Muscle layer of colon (tissue), 2 donors: ENCODE results near the gene KCNJ6.

Source experiments
- H3K27ac ChIP-seq: one replicate; pipeline ENCODE4 v1.7.0; 2013; ENCODE audit warnings: low read depth, mild to moderate bottlenecking, low read length, moderate library complexity
- H3K27me3 ChIP-seq, 2 donors: one replicate each; pipeline ENCODE4 v1.7.0; 2013; ENCODE audit warnings: low read length in 2 of 2, mild to moderate bottlenecking in 2 of 2; ENCODE audit not compliant: insufficient read depth in 2 of 2, control insufficient read depth in 1 of 2
- H3K36me3 ChIP-seq: one replicate; pipeline ENCODE4 v1.7.0; 2013; ENCODE audit warnings: mild to moderate bottlenecking, low read length; ENCODE audit not compliant: insufficient read depth
- H3K4me1 ChIP-seq: one replicate; pipeline ENCODE4 v1.7.0; 2013; ENCODE audit warnings: mild to moderate bottlenecking, low read length; ENCODE audit not compliant: insufficient read depth
- H3K4me3 ChIP-seq, 2 donors: one replicate each; pipeline ENCODE4 v1.7.0; 2013; ENCODE audit warnings: low read length in 2 of 2, low read depth in 1 of 2, mild to moderate bottlenecking in 1 of 2, moderate library complexity in 1 of 2
- H3K9ac ChIP-seq: one replicate; pipeline ENCODE4 v1.7.0; 2013; ENCODE audit warnings: low read length
- H3K9me3 ChIP-seq: one replicate; pipeline ENCODE4 v1.7.0; 2013; ENCODE audit warnings: mild to moderate bottlenecking, low read length
- donor health status: abdominal sarcoma.
- donor health status: Adenocarcinoma of cecum.

Gene KCNJ6

GRCh38 chr21:37916310-37917051 lies at the start of gene KCNJ6:
Gene KCNJ6 (minus strand): TSS chr21:37916457. CDS start chr21:37840682, 75,775 bp downstream.
- Histone ChIP-seq H3K4me3 (no peak within 1 kb of the TSS), H3K36me3 (no peaks in the 10 kb centered on the region), H3K4me1 (peaks cover 4% of the 10 kb centered on the region), H3K9me3 (no peaks in the 10 kb centered on the region), H3K9ac (no peak within 1 kb of the TSS), H3K27ac (no peak within 1 kb of the TSS), H3K27me3 (peaks cover 25 to 42% of the 10 kb centered on the region in 2 donors)

GRCh38 chr21:37965088-37965805 lies 49.0 kb upstream of the KCNJ6 start:
- H3K4me1 ChIP-seq, result no peaks in the 10 kb centered on the region
- H3K4me3 ChIP-seq, result no peak overlapping the region
- no peak overlapping the region for H3K9ac ChIP-seq
- H3K27me3 ChIP-seq, result peaks cover 0 to 5% of the 10 kb centered on the region in 2 donors
- H3K27ac ChIP-seq, result no peak overlapping the region
- H3K36me3 ChIP-seq, result no peaks in the 10 kb centered on the region
- no peaks in the 10 kb centered on the region for H3K9me3 ChIP-seq

GRCh38 chr21:37958537-37958936 lies 42.3 kb upstream of the KCNJ6 start:
- H3K27ac ChIP-seq, result no peak overlapping the region
- H3K9ac ChIP-seq, result no peak overlapping the region
- no peaks in the 10 kb centered on the region for H3K9me3 ChIP-seq
- H3K4me3 ChIP-seq, result no peak overlapping the region
- H3K27me3 ChIP-seq, result no peaks in the 10 kb centered on the region
- no peaks in the 10 kb centered on the region for H3K36me3 ChIP-seq
- H3K4me1 ChIP-seq, result no peaks in the 10 kb centered on the region

GRCh38 chr21:37956772-37957171 lies 40.5 kb upstream of the KCNJ6 start:
- Histone ChIP-seq H3K27ac (no peak overlapping the region), H3K4me3 (no peak overlapping the region), H3K27me3 (no peaks in the 10 kb centered on the region), H3K9ac (no peak overlapping the region), H3K4me1 (no peaks in the 10 kb centered on the region), H3K9me3 (no peaks in the 10 kb centered on the region), H3K36me3 (no peaks in the 10 kb centered on the region)

- no peaks in the 10 kb centered on the region for H3K4me1 ChIP-seq
- no peak overlapping the region for H3K27ac ChIP-seq
- no peaks in the 10 kb centered on the region for H3K36me3 ChIP-seq
- H3K9me3 ChIP-seq, result no peaks in the 10 kb centered on the region
- H3K27me3 ChIP-seq, result no peaks in the 10 kb centered on the region
- H3K9ac ChIP-seq, result no peak overlapping the region
- no peak overlapping the region for H3K4me3 ChIP-seq
Observed at GRCh38 chr21:37945036-37945435, 28.8 kb upstream of the KCNJ6 start.

GRCh38 chr21:37944496-37944895 lies 28.2 kb upstream of the KCNJ6 start:
- no peaks in the 10 kb centered on the region for H3K4me1 ChIP-seq
- H3K27me3 ChIP-seq, result no peaks in the 10 kb centered on the region
- no peak overlapping the region for H3K4me3 ChIP-seq
- H3K9me3 ChIP-seq, result no peaks in the 10 kb centered on the region
- no peaks in the 10 kb centered on the region for H3K36me3 ChIP-seq
- no peak overlapping the region for H3K9ac ChIP-seq
- H3K27ac ChIP-seq, result no peak overlapping the region

- Histone ChIP-seq H3K9ac (no peak overlapping the region), H3K4me1 (no peaks in the 10 kb centered on the region), H3K4me3 (no peak overlapping the region), H3K9me3 (no peaks in the 10 kb centered on the region), H3K36me3 (no peaks in the 10 kb centered on the region), H3K27me3 (no peaks in the 10 kb centered on the region), H3K27ac (no peak overlapping the region)
Observed at GRCh38 chr21:37940691-37941090, 24.4 kb upstream of the KCNJ6 start.

- no peak overlapping the region for H3K4me3 ChIP-seq
- H3K27me3 ChIP-seq, result no peaks in the 10 kb centered on the region
- no peaks in the 10 kb centered on the region for H3K36me3 ChIP-seq
- no peaks in the 10 kb centered on the region for H3K9me3 ChIP-seq
- no peak overlapping the region for H3K27ac ChIP-seq
- no peak overlapping the region for H3K9ac ChIP-seq
- H3K4me1 ChIP-seq, result no peaks in the 10 kb centered on the region
Observed at GRCh38 chr21:37939838-37940237, 23.6 kb upstream of the KCNJ6 start.

GRCh38 chr21:37939251-37939650 lies 23.0 kb upstream of the KCNJ6 start:
- no peaks in the 10 kb centered on the region for H3K9me3 ChIP-seq
- H3K4me3 ChIP-seq, result no peak overlapping the region
- H3K27me3 ChIP-seq, result no peaks in the 10 kb centered on the region
- no peak overlapping the region for H3K9ac ChIP-seq
- H3K27ac ChIP-seq, result no peak overlapping the region
- no peaks in the 10 kb centered on the region for H3K4me1 ChIP-seq
- H3K36me3 ChIP-seq, result no peaks in the 10 kb centered on the region

GRCh38 chr21:37937668-37938067 lies 21.4 kb upstream of the KCNJ6 start:
- Histone ChIP-seq H3K27me3 (no peaks in the 10 kb centered on the region), H3K4me1 (no peaks in the 10 kb centered on the region), H3K27ac (no peak overlapping the region), H3K9ac (no peak overlapping the region), H3K9me3 (no peaks in the 10 kb centered on the region), H3K36me3 (no peaks in the 10 kb centered on the region), H3K4me3 (no peak overlapping the region)

GRCh38 chr21:37936010-37936785 lies 19.9 kb upstream of the KCNJ6 start:
- H3K4me3 ChIP-seq, result no peak overlapping the region
- no peak overlapping the region for H3K9ac ChIP-seq
- no peaks in the 10 kb centered on the region for H3K9me3 ChIP-seq
- no peaks in the 10 kb centered on the region for H3K36me3 ChIP-seq
- no peaks in the 10 kb centered on the region for H3K4me1 ChIP-seq
- H3K27me3 ChIP-seq, result no peaks in the 10 kb centered on the region
- H3K27ac ChIP-seq, result no peak overlapping the region
